ENCODE results near the gene HSPA9. TPM values are rescaled to one million over a fixed set of nuclear protein-coding genes. Genes with fewer than 3 reads are reported as not detected.

HSPA9 gene
- total and polyA plus RNA-seq, 2 of the 13 experiments (the other 11 are each of a cell fraction or from before 2014, with no cell fraction given), result 165 to 478 TPM

GRCh38 chr5:138542956-138543729 is 32.1 kb downstream of the HSPA9 start, which contains the start of gene ETF1 (continued):
- TF ChIP-seq ZNF709 (CRISPR knock-in tag; IDR thresholded peaks at IDR 0.05) (no peak), ZNF761 (CRISPR knock-in tag; conservative IDR thresholded peaks at IDR 0.05) (no peak), MXI1 (IDR thresholded peaks at IDR 0.05; ENCODE audit: borderline replicate concordance, low read depth, low read length) (peak; percentile 72; the same call in 2 of the 3 replicates), ZNF543 (CRISPR knock-in tag; IDR thresholded peaks at IDR 0.05) (peak; percentile 78), MXD1 (CRISPR knock-in tag; IDR thresholded peaks at IDR 0.05) (peak; percentile 46; the same call in 1 of the 2 replicates), NAIF1 (CRISPR knock-in tag; IDR thresholded peaks at IDR 0.05; ENCODE audit: borderline replicate concordance) (0 out of 2 replicates have a peak, but pooled peaks have one; percentile 16), ZBTB14 (CRISPR knock-in tag; IDR thresholded peaks at IDR 0.05) (no peak), FOXA3 (CRISPR knock-in tag; IDR thresholded peaks at IDR 0.05) (peak; percentile 59), ZNF644 (CRISPR knock-in tag; IDR thresholded peaks at IDR 0.05; ENCODE audit: low read depth) (no peak), KDM1A (CRISPR knock-in tag; IDR thresholded peaks at IDR 0.05) (no peak), NCOA2 (CRISPR knock-in tag; IDR thresholded peaks at IDR 0.05) (peak; percentile 37; the same call in 1 of the 2 replicates), TCF7L2 (IDR thresholded peaks at IDR 0.05; ENCODE audit: low read depth, low read length) (no peak), ZFP1 (CRISPR knock-in tag; IDR thresholded peaks at IDR 0.05) (no peak), HNRNPH1 (optimal IDR thresholded peaks at IDR 0.05; ENCODE audit: low read depth, low read length) (no peak), SIN3B (IDR thresholded peaks at IDR 0.05; ENCODE audit: low read length) (0 out of 2 replicates have a peak, but pooled peaks have one; percentile 18), ZNF781 (CRISPR knock-in tag; IDR thresholded peaks at IDR 0.05; ENCODE audit: borderline replicate concordance, not compliant biosample characterization) (no peak), GPBP1L1 (CRISPR knock-in tag; IDR thresholded peaks at IDR 0.05) (no peak), JUN (CRISPR knock-in tag; IDR thresholded peaks at IDR 0.05) (peak; percentile 70; the same call in 1 of the 2 replicates), ATF7-NPFF (CRISPR knock-in tag; IDR thresholded peaks at IDR 0.05; ENCODE audit: low read depth) (peak; percentile 87), EP300 (IDR thresholded peaks at IDR 0.05; ENCODE audit: low read depth in 2 of 2, low read length in 2 of 2) (peak in 1 of 2 experiments; percentile 35; a peak in 1 of 4 replicates), EP300 (CRISPR knock-in tag; IDR thresholded peaks at IDR 0.05; ENCODE audit: borderline replicate concordance) (peak; percentile 45; the same call in 1 of the 2 replicates), PHF21A (CRISPR knock-in tag; IDR thresholded peaks at IDR 0.05) (no peak), ZNF83 (CRISPR knock-in tag; IDR thresholded peaks at IDR 0.05; ENCODE audit: borderline replicate concordance) (no peak), HOXA7 (CRISPR knock-in tag; IDR thresholded peaks at IDR 0.05) (no peak), ZNF607 (CRISPR knock-in tag; IDR thresholded peaks at IDR 0.05; ENCODE audit: borderline replicate concordance) (peak; percentile 75; the same call in 1 of the 2 replicates), PHF5A (CRISPR knock-in tag; IDR thresholded peaks at IDR 0.05; ENCODE audit: low read depth, unreplicated experiment) (no peak), MATR3 (CRISPR knock-in tag; IDR thresholded peaks at IDR 0.05) (no peak), MYNN (CRISPR knock-in tag; IDR thresholded peaks at IDR 0.05; ENCODE audit: low read depth) (no peak; the same call in 1 of the 2 replicates)
